Type B pancreatic cell (in vitro differentiated cells): ENCODE results near the gene CDC42BPA. TPM values are rescaled to one million over a fixed set of nuclear protein-coding genes. Genes with fewer than 3 reads are reported as not detected.

ENCODE experiments used
- DNase-seq: peaks from one replicate; pipeline ENCODE4 v3.0.0; 2021; ENCODE audit warnings: mixed read lengths; ENCODE audit not compliant: unreplicated experiment; ENCODE audit errors: extremely low spot score
- H3K27ac Mint-ChIP-seq: 2 replicates; pipeline ENCODE4 v1.8.0; 2021; ENCODE audit warnings: mild to moderate bottlenecking, mixed read lengths
- H3K27me3 Mint-ChIP-seq: 2 replicates; pipeline ENCODE4 v1.8.0; 2021; ENCODE audit warnings: mixed read lengths
- H3K36me3 Mint-ChIP-seq: 2 replicates; pipeline ENCODE4 v1.8.0; 2021; ENCODE audit warnings: mixed read lengths
- H3K4me1 Mint-ChIP-seq: one replicate; pipeline ENCODE4 v1.8.0; 2021; ENCODE audit warnings: mixed read lengths; ENCODE audit not compliant: unreplicated experiment
- H3K4me3 Mint-ChIP-seq: 2 replicates; pipeline ENCODE4 v1.8.0; 2021; ENCODE audit warnings: mild to moderate bottlenecking, mixed read lengths
- H3K9me3 Mint-ChIP-seq: 2 replicates; pipeline ENCODE4 v1.8.0; 2021; ENCODE audit warnings: mixed read lengths
- CTCF ChIP-seq: fragments of 200-600 bp; sonication (generic); conservative IDR thresholded peaks from 2 replicates; pipeline ENCODE4 v1.5.0; 2021; ENCODE audit warnings: antibody characterized with exemption, mild to moderate bottlenecking
- total RNA-seq: library from RNA; stranded (reverse); gene quantifications from 2 replicates; pipeline ENCODE4 v1.2.1, GENCODE V29; 2021; ENCODE audit warnings: low replicate concordance

The CDC42BPA gene
- total RNA-seq, 1 donor from 2014 or later, result 33.8 TPM

GRCh38 chr1:227082999-227083746 is 235.1 kb downstream of the CDC42BPA start:
- no peak for TF ChIP-seq CTCF
- no peaks in the 10 kb centered on the region for H3K27me3 Mint-ChIP-seq
- H3K27ac Mint-ChIP-seq, result no peak overlapping the region
- H3K4me1 Mint-ChIP-seq, result no peaks in the 10 kb centered on the region
- no peak for DNase-seq
- peaks cover 4% of the 10 kb centered on the region for H3K9me3 Mint-ChIP-seq
- no peak overlapping the region for H3K4me3 Mint-ChIP-seq
- peaks cover 37% of the 10 kb centered on the region for H3K36me3 Mint-ChIP-seq

- no peaks in the 10 kb centered on the region for H3K27me3 Mint-ChIP-seq
- TF ChIP-seq CTCF, result no peak
- H3K4me1 Mint-ChIP-seq, result no peaks in the 10 kb centered on the region
- H3K27ac Mint-ChIP-seq, result no peak overlapping the region
- H3K36me3 Mint-ChIP-seq, result peaks cover 2% of the 10 kb centered on the region
- H3K9me3 Mint-ChIP-seq, result peaks cover 1% of the 10 kb centered on the region
- DNase-seq, result no peak
- no peak overlapping the region for H3K4me3 Mint-ChIP-seq
These were observed 240.5 kb downstream of the CDC42BPA start for GRCh38 chr1:227077783-227078182.

- no peaks in the 10 kb centered on the region for H3K36me3 Mint-ChIP-seq
- H3K4me1 Mint-ChIP-seq, result no peaks in the 10 kb centered on the region
- DNase-seq, result no peak
- H3K27ac Mint-ChIP-seq, result no peak overlapping the region
- H3K27me3 Mint-ChIP-seq, result no peaks in the 10 kb centered on the region
- TF ChIP-seq CTCF, result no peak
- no peak overlapping the region for H3K4me3 Mint-ChIP-seq
- no peaks in the 10 kb centered on the region for H3K9me3 Mint-ChIP-seq
These were observed 244.5 kb downstream of the CDC42BPA start for GRCh38 chr1:227073786-227074185.

- H3K36me3 Mint-ChIP-seq, result no peaks in the 10 kb centered on the region
- DNase-seq, result no peak
- H3K27ac Mint-ChIP-seq, result no peak overlapping the region
- H3K4me1 Mint-ChIP-seq, result no peaks in the 10 kb centered on the region
- H3K4me3 Mint-ChIP-seq, result no peak overlapping the region
- H3K27me3 Mint-ChIP-seq, result no peaks in the 10 kb centered on the region
- TF ChIP-seq CTCF, result no peak
- no peaks in the 10 kb centered on the region for H3K9me3 Mint-ChIP-seq
These were observed 245.3 kb downstream of the CDC42BPA start for GRCh38 chr1:227072991-227073390.

GRCh38 chr1:227071895-227072587 is 246.3 kb downstream of the CDC42BPA start:
- Mint-ChIP-seq H3K9me3 (no peaks in the 10 kb centered on the region), H3K4me3 (no peak overlapping the region), H3K27ac (no peak overlapping the region), H3K27me3 (no peaks in the 10 kb centered on the region), H3K36me3 (no peaks in the 10 kb centered on the region), H3K4me1 (no peaks in the 10 kb centered on the region)
- DNase-seq, result no peak
- no peak for TF ChIP-seq CTCF
